Stimulated activated CD4-positive, alpha-beta T cell treated with anti-CD3 and anti-CD28 coated beads, Interleukin-1b, Interleukin-23, amount 100 ng/mL, for 1 hour (primary cell): Measurements from ENCODE around the gene HAND1.

ENCODE experiments used
- DNase-seq, 2 donors: peaks; one replicate each; pipeline ENCODE4 v3.0.0-alpha.2; 2020; ENCODE audit warnings: low read depth in 2 of 2

The HAND1 gene

GRCh38 chr5:154506049-154506715 lies 28.2 kb upstream of the HAND1 start:
- no peak for DNase-seq

GRCh38 chr5:154505567-154505966 lies 27.5 kb upstream of the HAND1 start:
- no peak for DNase-seq

GRCh38 chr5:154503698-154504039 lies 25.6 kb upstream of the HAND1 start:
- no peak for DNase-seq

- no peak for DNase-seq
These were observed 24.2 kb upstream of the HAND1 start for GRCh38 chr5:154502180-154502579.

- DNase-seq, result no peak
These were observed 23.5 kb upstream of the HAND1 start for GRCh38 chr5:154501566-154501965.

GRCh38 chr5:154498994-154499393 lies 21.0 kb upstream of the HAND1 start:
- no peak for DNase-seq

GRCh38 chr5:154498591-154498990 lies 20.6 kb upstream of the HAND1 start:
- no peak for DNase-seq

- DNase-seq, result no peak
These were observed 16.0 kb upstream of the HAND1 start for GRCh38 chr5:154494036-154494435.

GRCh38 chr5:154493274-154493673 lies 15.2 kb upstream of the HAND1 start:
- DNase-seq, result no peak

GRCh38 chr5:154491941-154492340 lies 13.9 kb upstream of the HAND1 start:
- DNase-seq, result no peak

- no peak for DNase-seq
These were observed 9.5 kb upstream of the HAND1 start for GRCh38 chr5:154487541-154487940.

GRCh38 chr5:154486427-154486866 lies 8.4 kb upstream of the HAND1 start:
- DNase-seq, result no peak

- no peak for DNase-seq
These were observed 7.9 kb upstream of the HAND1 start for GRCh38 chr5:154485850-154486426.

GRCh38 chr5:154485096-154485491 lies 7.1 kb upstream of the HAND1 start:
- no peak for DNase-seq

- DNase-seq, result no peak
These were observed 6.5 kb upstream of the HAND1 start for GRCh38 chr5:154484393-154485095.

GRCh38 chr5:154483654-154484392 lies 5.8 kb upstream of the HAND1 start:
- no peak for DNase-seq

- DNase-seq, result no peak
These were observed 4.8 kb upstream of the HAND1 start for GRCh38 chr5:154482528-154483449.

- DNase-seq, result no peak
These were observed 3.8 kb upstream of the HAND1 start for GRCh38 chr5:154481584-154482381.

- no peak for DNase-seq
These were observed 2.8 kb upstream of the HAND1 start for GRCh38 chr5:154480847-154481246.

GRCh38 chr5:154479944-154480750 lies 2.1 kb upstream of the HAND1 start:
- DNase-seq, result no peak
